ENCODE results near the gene MUC21.
"Not testable (repeated sequence)": the region's sequence is repeated elsewhere in the genome, so short reads cannot be mapped to it uniquely, and the experiment has no call there.

Gene MUC21

GRCh38 chr6:30983439-30983838 is at the start of gene MUC21:
TSS of gene MUC21 (plus strand) at chr6:30983718. CDS start at chr6:30983959, 241 bp downstream.
- no peak for DNase-seq

GRCh38 chr6:30935018-30935417 is 48.5 kb upstream of the MUC21 start:
- no peak for DNase-seq

GRCh38 chr6:30937265-30937664 is 46.3 kb upstream of the MUC21 start:
- no peak for DNase-seq

- DNase-seq, result no peak
These were observed 44.8 kb upstream of the MUC21 start for GRCh38 chr6:30938730-30939129.

GRCh38 chr6:30939473-30939872 is 44.0 kb upstream of the MUC21 start:
- no peak for DNase-seq

- DNase-seq, result no peak
These were observed 43.0 kb upstream of the MUC21 start, which contains the start of gene MUCL3 for GRCh38 chr6:30940361-30940986. TSS of gene MUCL3 (plus strand) at chr6:30940973. CDS start at chr6:30941000, 27 bp downstream.

- DNase-seq, result no peak
These were observed 41.0 kb upstream of the MUC21 start for GRCh38 chr6:30942338-30943060.

GRCh38 chr6:30944051-30944450 is 39.5 kb upstream of the MUC21 start:
- DNase-seq, result no peak

GRCh38 chr6:30945281-30945680 is 38.2 kb upstream of the MUC21 start:
- DNase-seq, result no peak

- no peak for DNase-seq
These were observed 36.3 kb upstream of the MUC21 start for GRCh38 chr6:30947231-30947630.

GRCh38 chr6:30948811-30949210 is 34.7 kb upstream of the MUC21 start:
- DNase-seq, result no peak

GRCh38 chr6:30951907-30952469 is 31.5 kb upstream of the MUC21 start:
- no peak for DNase-seq

GRCh38 chr6:30954631-30955366 is 28.7 kb upstream of the MUC21 start:
- DNase-seq, result no peak

GRCh38 chr6:30955367-30956042 is 28.0 kb upstream of the MUC21 start:
- DNase-seq, result peak; percentile 58

- no peak for DNase-seq
These were observed 25.8 kb upstream of the MUC21 start for GRCh38 chr6:30957716-30958115.

- no peak for DNase-seq
These were observed 22.4 kb upstream of the MUC21 start for GRCh38 chr6:30960907-30961673.

GRCh38 chr6:30962716-30963115 is 20.8 kb upstream of the MUC21 start:
- DNase-seq, result no peak

- no peak for DNase-seq
These were observed 19.9 kb upstream of the MUC21 start for GRCh38 chr6:30963641-30964040.

GRCh38 chr6:30964075-30964474 is 19.4 kb upstream of the MUC21 start:
- no peak for DNase-seq

- no peak for DNase-seq
These were observed 18.3 kb upstream of the MUC21 start for GRCh38 chr6:30965140-30965601.

- no peak for DNase-seq
These were observed 17.4 kb upstream of the MUC21 start for GRCh38 chr6:30966154-30966553.

- DNase-seq, result not testable (repeated sequence)
These were observed 14.3 kb upstream of the MUC21 start for GRCh38 chr6:30969171-30969570.

Data from activated CD4-positive, alpha-beta T cell treated with anti-CD3 and anti-CD28 coated beads, Interleukin-2, amount 50 U/mL, for 1 hour (primary cell).